IMR-90 (cell line): ENCODE results near the gene TNNC2. TPM values are rescaled to one million over a fixed set of nuclear protein-coding genes. Genes with fewer than 3 reads are reported as not detected.

Source experiments
- ATAC-seq: fragments of 200-7000 bp; cut with Tn5 transposase; 2 replicates; pipeline ENCODE4 v1.9.1; 2020; ENCODE audit warnings: low read depth, mild to moderate bottlenecking, moderate library complexity
- BruUV-seq: library from RNA; stranded (reverse); fragments of 400-500 nt; replicated peaks from 2 replicates; lab custom pipeline; 2021; lab: Mats Ljungman, UMichigan
- CTCF ChIA-PET: fragments of 300-600 bp; formaldehyde crosslinking; extraction: SDS; loops from one replicate; lab custom pipeline; 2021; ENCODE audit warnings: antibody characterized with exemption; lab: Yijun Ruan, JAX
- POLR2A ChIA-PET: fragments of 300-600 bp; sonication (Branson Sonifier 250); formaldehyde crosslinking; loops from one replicate; lab custom pipeline; 2022; ENCODE audit warnings: antibody characterized with exemption; ENCODE audit not compliant: unreplicated experiment; lab: Charles Lee
- DNase-seq: peaks from one replicate; pipeline ENCODE4 v3.0.0; 2013
- H2AFZ ChIP-seq: replicated peaks from 2 replicates; pipeline ENCODE3; 2013; ENCODE audit warnings: low read length, mild to moderate bottlenecking; ENCODE audit not compliant: poor library complexity
- H2AK5ac ChIP-seq: 2 replicates; pipeline ENCODE4 v1.6.1; 2013; ENCODE audit warnings: low read depth, low read length, inconsistent platforms
- H2AK9ac ChIP-seq: replicated peaks from 2 replicates; pipeline ENCODE3; 2013; ENCODE audit warnings: mild to moderate bottlenecking, low read depth, low read length, moderate library complexity; ENCODE audit not compliant: poor library complexity
- H2BK120ac ChIP-seq: 2 replicates; pipeline ENCODE4 v1.6.1; 2013; ENCODE audit warnings: low read depth, low read length, inconsistent platforms
- H2BK15ac ChIP-seq: 3 replicates; pipeline ENCODE4 v1.6.1; 2013; ENCODE audit warnings: low read depth, low read length, inconsistent platforms
- H2BK20ac ChIP-seq: 2 replicates; pipeline ENCODE4 v1.6.1; 2013; ENCODE audit warnings: low read depth, mild to moderate bottlenecking, inconsistent platforms, low read length, moderate library complexity
- H2BK5ac ChIP-seq: 2 replicates; pipeline ENCODE4 v1.6.1; 2013; ENCODE audit warnings: mild to moderate bottlenecking, low read depth, low read length, inconsistent platforms; ENCODE audit not compliant: poor library complexity, severe bottlenecking
- H3K14ac ChIP-seq: replicated peaks from 2 replicates; pipeline ENCODE4 v1.6.1; 2013; ENCODE audit warnings: low read depth, low read length, inconsistent platforms
- H3K18ac ChIP-seq: 2 replicates; pipeline ENCODE4 v1.6.1; 2013; ENCODE audit warnings: low read depth, low read length, control low read depth
- H3K23ac ChIP-seq: 2 replicates; pipeline ENCODE4 v1.6.1; 2013; ENCODE audit warnings: low read depth, low read length, inconsistent platforms
- H3K27ac ChIP-seq: 2 replicates; pipeline ENCODE4 v1.5.1; 2013; ENCODE audit warnings: mild to moderate bottlenecking, control low read depth, low read length; ENCODE audit not compliant: insufficient read depth
- H3K27me3 ChIP-seq: 2 replicates; pipeline ENCODE4 v1.6.1; 2013; ENCODE audit warnings: low read length; ENCODE audit not compliant: control insufficient read depth, insufficient read depth
- H3K36me3 ChIP-seq: 2 replicates; pipeline ENCODE4 v1.6.1; 2013; ENCODE audit warnings: low read length, mixed read lengths; ENCODE audit not compliant: control insufficient read depth, insufficient read depth
- H3K4ac ChIP-seq: 2 replicates; pipeline ENCODE4 v1.6.1; 2013; ENCODE audit warnings: low read depth, low read length, inconsistent platforms
- H3K4me1 ChIP-seq: 2 replicates; pipeline ENCODE4 v1.6.1; 2013; ENCODE audit warnings: low read length, mixed read lengths; ENCODE audit not compliant: control insufficient read depth, insufficient read depth
- H3K4me2 ChIP-seq: 2 replicates; pipeline ENCODE4 v1.6.1; 2013; ENCODE audit warnings: low read depth, mild to moderate bottlenecking, control low read depth, low read length, moderate library complexity
- H3K4me3 ChIP-seq: 2 replicates; pipeline ENCODE4 v1.5.1; 2013; ENCODE audit warnings: low read depth, mild to moderate bottlenecking, control low read depth, low read length, moderate library complexity; ENCODE audit not compliant: insufficient read depth
- H3K56ac ChIP-seq: 2 replicates; pipeline ENCODE4 v1.6.1; 2013; ENCODE audit warnings: low read length, inconsistent platforms; ENCODE audit not compliant: insufficient read depth; ENCODE audit errors: extremely low read depth
- H3K79me1 ChIP-seq, 2 experiments: 2 replicates each; pipeline ENCODE4 v1.6.1; 2013; ENCODE audit warnings: low read length in 2 of 2, inconsistent platforms in 1 of 2, low read depth in 1 of 2
- H3K9ac ChIP-seq: 2 replicates; pipeline ENCODE4 v1.6.1; 2013; ENCODE audit warnings: low read depth, low read length, control low read depth
- H3K9me1 ChIP-seq: 2 replicates; pipeline ENCODE4 v1.6.1; 2013; ENCODE audit warnings: low read length, inconsistent platforms; ENCODE audit not compliant: insufficient read depth
- H3K9me3 ChIP-seq: 2 replicates; pipeline ENCODE4 v1.6.1; 2013; ENCODE audit warnings: low read length; ENCODE audit not compliant: control insufficient read depth, insufficient read depth
- H4K20me1 ChIP-seq: 2 replicates; pipeline ENCODE4 v1.6.1; 2013; ENCODE audit warnings: low read length, inconsistent platforms; ENCODE audit not compliant: insufficient read depth
- H4K5ac ChIP-seq: 2 replicates; pipeline ENCODE4 v1.6.1; 2013; ENCODE audit warnings: mild to moderate bottlenecking, low read depth, low read length, control low read depth
- H4K8ac ChIP-seq, 2 experiments: 2 replicates each; pipeline ENCODE4 v1.6.1; 2013; ENCODE audit warnings: low read depth in 2 of 2, low read length in 2 of 2, control low read depth in 1 of 2, inconsistent platforms in 1 of 2
- H4K91ac ChIP-seq: 2 replicates; pipeline ENCODE4 v1.6.1; 2013; ENCODE audit warnings: low read depth, low read length, inconsistent platforms; ENCODE audit not compliant: insufficient read depth
- POLR2A ChIP-seq: IDR thresholded peaks from 2 replicates; pipeline ENCODE4 v1.6.1; 2012; ENCODE audit warnings: mild to moderate bottlenecking, low read depth, low read length
- RCOR1 ChIP-seq: IDR thresholded peaks from 2 replicates; pipeline ENCODE4 v1.6.1; 2012; ENCODE audit warnings: mild to moderate bottlenecking, low read length, improper control_type of control experiment; ENCODE audit not compliant: insufficient replicate concordance
- WGBS, 2 experiments: methylation state at CpG; one replicate each; pipeline versions ENCODE4 v1.1.5 to v1.1.7; 2013; ENCODE audit warnings: missing lambda C conversion rate in 2 of 2; ENCODE audit not compliant: insufficient read length in 1 of 2; ENCODE audit errors: extremely low coverage in 2 of 2; 5-methylcytosine and 5-hydroxymethylcytosine counted together
- dilution Hi-C: fragments of 300-500 bp; cut with HindIII; formaldehyde crosslinking; loops from one replicate; pipeline ENCODE4 v1.14.3; 2018; ENCODE audit warnings: low sequenced_read_pairs; ENCODE audit not compliant: unreplicated experiment
- in situ Hi-C: fragments of 300-500 bp; cut with MboI; formaldehyde crosslinking; loops from 3 replicates; pipeline ENCODE4 v1.14.3; 2019; ENCODE audit warnings: low sequenced_read_pairs, inconsistent platforms, mixed read lengths
- intact Hi-C: fragments of 100-400 bp; cut with micrococcal nuclease; formaldehyde crosslinking; loops from 2 replicates; pipeline ENCODE4 v1.10.0; 2022
- polyA plus RNA-seq, 3 experiments: library from polyadenylated mRNA; depleted of rRNA; stranded (reverse); fragments of >200 nt; gene quantifications; 2 replicates each; pipeline ENCODE4 v1.2.3, GENCODE V29; 2012; ENCODE audit warnings: low replicate concordance in 1 of 3
- total RNA-seq: library from RNA; depleted of rRNA; stranded (reverse); fragments of >200 nt; gene quantifications from 2 replicates; pipeline ENCODE4 v1.2.3, GENCODE V29; 2012
- TF ChIP-seq, protein P1 (sequence below): fragments of 150-350 bp; IDR thresholded peaks from 2 replicates; pipeline ENCODE4 v1.6.1; 2016; ENCODE audit warnings: low read depth, mild to moderate bottlenecking, low read length, moderate library complexity, borderline replicate concordance
- TF ChIP-seq, protein P2 (sequence below): fragments of 150-350 bp; IDR thresholded peaks from 2 replicates; pipeline ENCODE4 v1.6.1; 2017; ENCODE audit warnings: mild to moderate bottlenecking, antibody characterized with exemption, low read length, low read depth

Gene TNNC2
- total and polyA plus RNA-seq, 2 of the 4 experiments (the other 2 are of a cell fraction): 0.46 TPM; not detected in 1

DNA sequence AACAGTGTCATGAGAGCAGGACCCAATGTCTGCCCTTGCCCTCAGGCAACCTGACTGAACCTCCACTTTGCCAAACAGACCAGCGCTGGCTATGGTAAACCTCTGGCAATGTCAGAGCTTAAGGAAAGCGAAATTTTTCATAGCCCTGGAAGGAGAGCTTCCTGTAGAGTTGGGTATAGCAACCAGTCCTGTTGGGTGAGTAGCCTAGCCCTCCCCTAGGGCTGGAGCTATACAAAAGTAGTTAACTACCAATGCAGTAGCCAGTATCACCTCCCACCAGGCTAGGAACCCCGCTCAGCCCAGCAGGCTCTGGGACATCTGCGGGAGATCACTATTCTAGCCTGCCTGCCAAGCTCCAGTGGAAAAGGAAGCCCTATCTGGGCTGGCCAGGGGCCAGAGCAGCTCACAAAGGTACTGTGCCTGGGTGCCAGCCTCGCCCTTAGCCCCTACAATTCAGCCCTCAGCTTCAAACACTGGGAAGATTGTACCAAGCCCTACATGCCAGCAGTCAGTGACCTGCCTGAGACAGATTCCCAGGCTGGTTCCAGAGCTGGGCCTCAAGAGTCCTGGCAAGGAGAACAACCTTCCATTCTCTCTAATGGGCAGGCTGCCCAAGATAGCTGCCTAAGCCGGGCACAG lies 43.3 kb downstream of the TNNC2 start:
- peak overlapping the region; percentile 75; the same call in 1 of the 2 replicates for H4K91ac ChIP-seq
- CTCF ChIA-PET: no interaction called here
- POLR2A ChIA-PET: no interaction called here

More for the DNA sequence above, 43.3 kb downstream of the TNNC2 start:
- Histone ChIP-seq H4K20me1 (peaks cover 8% of the 10 kb centered on the region), H4K5ac (peak overlapping the region; percentile 86), H2BK20ac (peak overlapping the region; percentile 69; the same call in 1 of the 2 replicates), H3K36me3 (no peaks in the 10 kb centered on the region), H2BK5ac (no peak overlapping the region), H3K9ac (peak overlapping the region; percentile 13; the same call in 1 of the 2 replicates), H3K79me1 (no peaks in the 10 kb centered on the region), H2BK15ac (peak overlapping the region; percentile 79; the same call in 2 of the 3 replicates), H3K9me3 (no peaks in the 10 kb centered on the region), H2AK9ac (no peak overlapping the region), H3K4me3 (no peak overlapping the region), H2BK120ac (peak overlapping the region; percentile 61; the same call in 1 of the 2 replicates), H2AK5ac (peak overlapping the region; percentile 51), H3K4me2 (no peak overlapping the region), H4K8ac (peak overlapping the region in 1 of 2 experiments; percentile 12; a peak in 1 of 4 replicates), H3K4me1 (peaks cover 35% of the 10 kb centered on the region), H3K4ac (peak overlapping the region; percentile 48), H3K27ac (no peak overlapping the region), H3K9me1 (peaks cover 22% of the 10 kb centered on the region), H3K18ac (peak overlapping the region; percentile 96), H3K27me3 (peaks cover 4% of the 10 kb centered on the region), H3K23ac (no peak overlapping the region), H3K14ac (no peak overlapping the region), H2AFZ (no peak overlapping the region), H3K56ac (no peak overlapping the region)
- no peak for DNase-seq
- dilution Hi-C loops (no loop called here), intact Hi-C loops (loop anchor here (2.0 kb wide), 1 partner anchor 75 kb away; no protein-coding TSS in a partner anchor), in situ Hi-C loops (loop anchor here (25.0 kb wide), 3 partner anchors 746 to 1846 kb away; partner anchors contain the start of gene TTPAL)
- TF ChIP-seq POLR2A (no peak), RCOR1 (no peak)
- TF ChIP-seq, protein P1, sequence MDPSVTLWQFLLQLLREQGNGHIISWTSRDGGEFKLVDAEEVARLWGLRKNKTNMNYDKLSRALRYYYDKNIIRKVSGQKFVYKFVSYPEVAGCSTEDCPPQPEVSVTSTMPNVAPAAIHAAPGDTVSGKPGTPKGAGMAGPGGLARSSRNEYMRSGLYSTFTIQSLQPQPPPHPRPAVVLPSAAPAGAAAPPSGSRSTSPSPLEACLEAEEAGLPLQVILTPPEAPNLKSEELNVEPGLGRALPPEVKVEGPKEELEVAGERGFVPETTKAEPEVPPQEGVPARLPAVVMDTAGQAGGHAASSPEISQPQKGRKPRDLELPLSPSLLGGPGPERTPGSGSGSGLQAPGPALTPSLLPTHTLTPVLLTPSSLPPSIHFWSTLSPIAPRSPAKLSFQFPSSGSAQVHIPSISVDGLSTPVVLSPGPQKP: no peak
- TF ChIP-seq, protein P2, sequence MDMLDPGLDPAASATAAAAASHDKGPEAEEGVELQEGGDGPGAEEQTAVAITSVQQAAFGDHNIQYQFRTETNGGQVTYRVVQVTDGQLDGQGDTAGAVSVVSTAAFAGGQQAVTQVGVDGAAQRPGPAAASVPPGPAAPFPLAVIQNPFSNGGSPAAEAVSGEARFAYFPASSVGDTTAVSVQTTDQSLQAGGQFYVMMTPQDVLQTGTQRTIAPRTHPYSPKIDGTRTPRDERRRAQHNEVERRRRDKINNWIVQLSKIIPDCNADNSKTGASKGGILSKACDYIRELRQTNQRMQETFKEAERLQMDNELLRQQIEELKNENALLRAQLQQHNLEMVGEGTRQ: no peak
- ATAC-seq: no peak
- BruUV-seq: no TSS peak
- WGBS, 2 experiments: 100% methylated on average over 2 of the region's 6 CpGs; no CpG with 5 or more reads in 1 of the 2 experiments
